NCI-H2227 treated with DMSO at 0.1 percent for 48 hours (cell line): ENCODE data around the gene DNAH6.
"Not testable (repeated sequence)": the region's sequence is repeated elsewhere in the genome, so short reads cannot be mapped to it uniquely, and the experiment has no call there.

Source experiments
- DNase-seq: peaks from one replicate; lab custom pipeline; 2025; lab: John Stamatoyannopoulos, UW

Gene DNAH6

DNA sequence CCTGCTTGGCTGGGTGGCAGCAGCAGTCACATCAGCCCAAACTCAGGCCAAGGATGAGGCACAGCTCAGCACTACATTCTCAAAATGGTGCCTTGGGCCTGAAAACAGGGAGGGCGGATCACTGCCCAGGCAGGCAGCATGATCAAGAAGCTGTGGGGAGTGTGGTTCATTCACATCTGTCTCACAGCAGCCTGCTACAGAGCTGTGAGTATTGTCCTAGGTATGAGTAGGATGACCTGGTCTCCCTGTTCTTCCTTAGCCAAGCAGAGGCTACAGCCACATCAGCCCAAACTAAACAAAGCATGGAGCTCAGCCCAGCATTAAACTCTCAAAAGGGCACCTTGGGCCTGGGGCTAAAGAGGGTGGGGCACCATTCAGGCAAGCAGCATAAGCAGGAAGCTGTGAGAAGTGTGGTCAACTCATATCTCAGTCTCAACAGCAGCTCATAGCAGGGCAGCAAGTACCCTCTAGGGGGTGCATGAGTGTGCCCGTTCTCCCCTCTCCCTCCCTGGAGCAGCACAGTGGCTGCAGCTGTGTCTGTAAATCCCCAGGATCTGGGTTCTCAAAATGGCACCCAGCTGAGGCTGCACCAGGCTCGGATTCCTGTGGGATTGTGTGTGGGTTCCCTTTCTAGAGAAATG, 225.0 kb downstream of the DNAH6 start:
- DNase-seq = no peak

DNA sequence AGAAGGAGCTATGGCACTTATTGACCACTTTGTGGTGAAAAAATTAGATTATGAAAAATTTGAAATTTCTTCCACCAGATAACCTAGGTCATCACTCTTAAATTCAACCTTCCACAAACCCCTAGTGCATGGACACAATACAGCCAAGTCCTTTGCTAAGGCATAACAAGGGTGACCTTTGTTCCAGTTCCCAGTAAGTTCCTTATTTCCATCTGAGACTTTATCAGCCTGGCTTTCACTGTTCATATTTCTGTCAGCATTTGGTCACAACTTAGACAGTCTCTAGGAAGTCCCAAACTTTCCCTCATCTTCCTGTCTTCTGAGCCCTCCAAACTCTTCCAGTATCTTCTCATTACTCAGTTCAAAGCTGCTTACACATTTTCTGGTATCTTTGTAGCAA, 232.0 kb downstream of the DNAH6 start:
- DNase-seq = no peak

DNA sequence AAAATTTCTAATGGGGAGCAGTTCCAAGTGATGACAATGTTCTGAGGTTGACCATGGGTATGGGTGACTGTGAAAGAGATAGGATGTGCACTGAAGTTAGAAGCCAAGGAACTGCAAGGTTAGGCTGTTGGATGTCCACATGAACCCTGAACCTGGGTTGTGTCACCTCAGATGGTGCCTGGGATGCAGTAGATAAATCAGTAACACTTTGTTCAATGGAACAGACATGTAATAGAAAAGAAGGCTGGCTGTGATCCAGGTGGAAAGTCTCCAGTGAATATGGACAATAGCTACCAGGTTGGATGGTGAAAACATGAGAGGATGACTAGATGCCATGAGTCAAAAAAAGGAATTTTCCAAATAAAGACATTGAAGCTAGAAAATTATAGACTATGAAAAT, 233.1 kb downstream of the DNAH6 start:
- DNase-seq = no peak

DNA sequence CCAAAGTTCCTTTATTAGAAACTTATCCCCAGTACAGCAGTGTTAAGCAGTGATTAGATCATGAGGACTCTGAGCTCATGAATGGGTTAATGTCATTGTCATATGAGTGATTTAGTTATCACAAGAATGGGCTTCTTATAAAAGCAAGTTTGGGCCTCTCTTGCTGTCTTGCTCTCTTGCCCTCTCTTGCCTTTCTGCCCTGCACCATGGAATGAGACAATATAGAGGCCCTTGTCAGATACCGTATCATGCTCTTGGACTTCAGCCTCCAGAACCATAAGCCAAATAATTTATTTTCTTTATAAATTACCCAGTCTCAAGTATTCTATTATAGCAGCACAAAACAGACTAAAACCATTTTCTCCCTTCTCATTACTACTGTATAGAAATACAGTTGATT, 238.8 kb downstream of the DNAH6 start:
- no peak for DNase-seq

DNA sequence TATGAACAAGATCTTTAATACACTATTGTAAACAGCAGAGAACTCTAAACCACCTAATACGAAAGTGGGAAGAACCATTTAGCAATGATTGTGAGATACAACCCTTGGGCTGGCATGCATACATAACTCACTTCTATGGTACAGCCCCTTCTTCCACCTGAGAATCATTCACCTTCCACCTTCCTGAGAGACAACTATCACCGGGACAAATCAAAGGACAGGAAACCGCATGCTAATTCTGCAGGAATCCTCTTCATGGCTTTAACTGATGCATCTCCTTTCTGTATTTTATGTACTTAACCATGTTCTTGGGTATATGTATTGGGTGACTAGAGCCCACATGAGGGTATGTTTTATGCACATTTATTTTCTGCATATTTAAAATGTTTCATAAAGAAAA, 241.3 kb downstream of the DNAH6 start:
- no peak for DNase-seq

DNA sequence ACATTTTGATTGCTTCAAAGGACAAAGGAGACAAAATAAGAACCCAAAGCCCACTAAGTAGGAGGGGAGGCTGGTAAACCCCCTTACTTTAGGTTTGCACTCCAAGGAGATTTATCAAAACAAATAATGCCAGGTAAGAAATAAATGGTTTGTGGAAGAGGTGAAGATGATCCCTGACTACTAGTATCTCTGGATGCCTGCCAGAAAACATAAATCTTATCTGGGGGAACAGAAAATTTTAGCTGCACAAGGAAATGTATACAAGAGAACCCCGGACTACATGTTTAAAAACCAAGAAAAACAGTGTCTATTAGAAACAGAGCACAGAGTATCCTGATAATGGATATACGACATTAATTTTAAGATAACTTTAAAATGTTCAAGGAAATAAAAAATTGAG, 250.5 kb downstream of the DNAH6 start:
- no peak for DNase-seq

DNA sequence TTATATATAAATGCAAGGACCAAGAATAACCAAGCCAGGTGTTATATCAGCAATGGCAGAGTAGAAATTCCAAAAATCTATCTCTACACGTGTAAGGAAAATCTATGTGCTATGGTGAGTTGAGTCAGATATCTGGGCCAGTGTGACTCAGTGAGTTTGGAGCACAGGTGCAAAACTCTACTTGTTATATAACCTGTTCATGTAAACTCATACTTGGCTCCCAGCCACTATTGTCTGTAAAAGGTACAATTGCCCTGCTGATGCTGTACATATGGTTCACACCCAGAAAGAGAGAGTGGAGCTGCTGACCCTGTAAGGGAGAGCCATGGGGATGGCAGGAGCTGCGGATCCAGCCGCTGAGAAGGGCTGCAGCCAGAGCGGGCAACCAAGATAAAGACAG, 252.5 kb downstream of the DNAH6 start:
- no peak for DNase-seq

DNA sequence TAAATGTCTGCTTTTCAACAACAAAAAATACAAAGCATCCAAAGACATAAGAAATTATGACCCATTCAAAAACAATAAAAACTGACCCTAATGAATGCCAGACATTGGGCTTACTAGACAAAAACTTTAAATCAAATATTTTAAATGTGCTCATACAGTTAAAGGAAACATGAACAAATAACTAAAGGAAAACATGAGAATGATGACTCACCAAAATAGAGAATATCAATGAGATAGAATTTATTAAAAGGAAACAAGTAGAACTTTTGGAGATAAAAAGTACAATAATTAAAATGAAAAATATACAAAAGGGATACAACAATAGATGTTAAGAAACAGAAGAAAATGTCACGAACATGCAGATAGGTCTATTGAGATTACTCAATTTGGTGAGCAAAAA, 254.0 kb downstream of the DNAH6 start:
- no peak for DNase-seq

DNA sequence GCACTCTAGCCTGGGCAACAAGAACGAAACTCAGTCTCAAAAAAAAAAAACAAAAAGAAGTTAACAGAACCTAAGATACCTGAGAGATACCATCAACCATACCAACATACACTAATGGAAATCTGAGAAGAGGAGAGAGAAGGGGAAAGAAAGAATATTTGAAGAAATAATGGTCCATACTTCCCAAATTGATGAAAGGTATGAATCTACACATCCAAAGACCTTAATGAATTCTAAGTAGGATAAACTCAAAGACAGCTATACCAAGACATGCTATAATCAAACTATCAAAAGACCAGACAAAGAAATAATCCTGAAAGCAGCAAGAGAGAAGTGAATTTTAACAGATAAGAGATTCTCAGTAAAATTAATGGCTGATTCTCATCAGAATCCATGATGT, 255.0 kb downstream of the DNAH6 start:
- no peak for DNase-seq

DNA sequence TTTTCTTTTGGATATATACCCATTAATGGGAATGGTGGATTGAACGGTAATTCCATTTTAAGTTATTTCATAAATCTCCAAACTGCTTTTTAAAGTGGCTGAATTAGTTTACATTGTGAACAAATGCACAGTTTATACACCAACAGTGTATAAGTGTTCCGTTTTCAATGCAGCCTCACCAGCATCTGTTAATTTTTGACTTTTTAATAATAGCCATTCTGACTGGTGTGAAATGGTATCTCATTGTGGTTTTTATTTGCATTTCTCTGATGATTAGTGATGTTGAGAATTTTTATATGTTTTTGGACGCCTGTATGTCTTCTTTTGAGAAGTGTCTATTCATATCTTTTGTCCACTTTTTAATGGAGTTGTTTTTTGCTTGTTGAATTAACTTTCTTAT, 257.3 kb downstream of the DNAH6 start:
- DNase-seq = not testable (repeated sequence)

DNA sequence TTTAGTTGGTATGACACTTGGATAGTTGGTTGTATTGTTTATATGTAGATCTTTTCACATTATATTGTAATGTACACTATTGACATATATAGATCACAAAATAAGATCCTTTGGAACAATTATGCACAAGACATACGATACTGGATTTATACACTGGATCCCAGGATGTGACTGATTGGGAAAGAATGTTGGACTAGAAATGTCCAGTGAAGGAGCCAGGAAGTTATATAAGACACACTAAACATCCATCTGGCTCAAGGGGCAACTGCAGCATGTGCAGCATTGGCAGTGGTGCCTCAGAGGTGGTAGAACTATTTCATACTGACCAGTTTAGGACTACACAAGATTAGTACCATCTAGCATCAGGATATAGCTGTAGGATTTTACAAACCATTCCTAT, 259.7 kb downstream of the DNAH6 start:
- DNase-seq = no peak

DNA sequence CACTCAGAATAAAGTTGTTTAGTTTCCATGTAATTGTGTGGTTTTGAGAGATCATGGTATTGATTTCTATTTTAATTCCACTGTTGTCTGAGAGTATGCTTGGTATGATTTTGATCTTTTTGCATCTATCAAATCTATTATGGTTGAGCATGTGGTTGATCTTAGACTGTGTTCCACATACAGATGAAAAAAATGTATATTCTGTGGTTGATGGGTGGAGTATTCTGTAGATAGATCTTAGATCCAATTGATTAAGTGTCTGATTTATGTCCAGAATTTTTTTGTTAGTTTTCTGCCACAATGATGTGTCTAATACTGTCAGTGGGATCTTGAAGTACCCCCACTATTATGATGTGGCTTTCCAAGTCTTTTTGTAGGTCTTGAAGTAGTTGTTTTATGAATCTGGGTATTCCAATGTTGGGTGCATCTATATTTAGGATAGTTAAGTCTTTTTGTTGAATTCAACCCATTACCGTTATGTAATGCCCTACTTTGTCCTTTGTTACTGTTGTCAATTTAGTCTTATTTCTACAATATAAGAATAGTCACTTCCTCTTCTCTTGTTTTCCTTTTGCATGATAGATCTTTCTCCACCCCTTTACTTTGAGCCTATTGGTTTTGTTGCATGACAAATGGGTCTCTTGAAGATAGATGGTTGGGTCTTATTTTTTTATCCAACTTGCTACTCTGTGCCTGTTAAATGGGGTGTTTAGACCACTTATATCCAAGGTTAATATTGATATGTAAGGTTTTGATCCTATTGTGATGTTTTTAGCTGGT, 262.8 kb downstream of the DNAH6 start:
- DNase-seq = no peak

DNA sequence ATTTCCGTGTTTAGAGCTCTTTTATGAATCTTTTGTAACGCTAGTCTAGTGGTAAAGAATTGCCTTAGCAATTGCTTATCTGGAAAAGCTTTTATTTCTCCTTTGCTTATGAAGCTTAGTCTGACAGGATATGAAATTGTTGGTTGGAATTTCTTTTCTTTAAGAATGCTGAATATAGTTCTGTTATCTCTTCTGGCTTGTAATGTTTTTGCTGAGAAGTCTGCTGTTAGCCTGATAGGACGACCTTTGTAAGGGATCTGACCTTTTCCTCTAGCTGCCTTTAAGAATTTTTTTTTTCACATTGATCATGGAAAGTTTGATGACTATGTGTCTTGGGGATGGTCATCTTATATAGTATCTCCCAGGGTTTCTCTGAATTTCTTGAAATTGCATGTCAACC, 263.5 kb downstream of the DNAH6 start:
- no peak for DNase-seq

DNA sequence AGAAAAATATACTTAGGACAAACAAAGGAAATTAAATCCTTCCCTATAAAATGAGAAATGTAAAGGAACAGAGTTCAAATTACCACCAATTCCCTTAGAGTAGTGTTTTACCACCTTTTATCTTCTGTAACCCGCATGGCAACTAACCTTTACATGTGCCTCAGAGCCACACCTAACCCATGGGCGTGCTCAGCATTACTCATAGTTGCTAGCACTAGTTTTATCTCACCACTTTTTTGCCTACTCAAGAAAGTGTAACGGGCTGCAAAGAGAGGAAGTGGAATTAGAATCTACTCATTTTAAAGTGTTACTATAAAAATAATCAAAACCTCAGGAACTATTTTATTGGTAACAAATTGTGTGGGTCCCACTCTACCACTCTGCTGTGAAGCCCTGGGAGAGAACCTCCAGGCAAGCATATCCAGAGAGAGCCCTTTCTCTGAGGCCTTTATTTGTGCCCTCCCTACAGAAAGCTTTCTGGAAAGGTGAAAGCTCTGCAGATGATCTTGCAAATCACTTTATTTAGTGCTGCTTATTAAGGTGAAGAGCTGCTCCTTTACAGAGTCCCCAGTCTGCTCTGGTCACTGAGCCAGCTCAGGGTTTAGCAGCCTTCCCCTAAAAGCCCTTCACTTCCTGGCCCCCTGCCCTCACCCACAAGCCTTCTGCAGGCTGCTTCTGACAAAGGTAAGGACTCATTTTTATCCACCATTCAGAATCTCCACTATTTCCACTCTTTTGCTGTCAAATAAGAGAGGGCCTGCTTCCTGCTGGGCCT, 265.8 kb downstream of the DNAH6 start:
- DNase-seq = no peak

DNA sequence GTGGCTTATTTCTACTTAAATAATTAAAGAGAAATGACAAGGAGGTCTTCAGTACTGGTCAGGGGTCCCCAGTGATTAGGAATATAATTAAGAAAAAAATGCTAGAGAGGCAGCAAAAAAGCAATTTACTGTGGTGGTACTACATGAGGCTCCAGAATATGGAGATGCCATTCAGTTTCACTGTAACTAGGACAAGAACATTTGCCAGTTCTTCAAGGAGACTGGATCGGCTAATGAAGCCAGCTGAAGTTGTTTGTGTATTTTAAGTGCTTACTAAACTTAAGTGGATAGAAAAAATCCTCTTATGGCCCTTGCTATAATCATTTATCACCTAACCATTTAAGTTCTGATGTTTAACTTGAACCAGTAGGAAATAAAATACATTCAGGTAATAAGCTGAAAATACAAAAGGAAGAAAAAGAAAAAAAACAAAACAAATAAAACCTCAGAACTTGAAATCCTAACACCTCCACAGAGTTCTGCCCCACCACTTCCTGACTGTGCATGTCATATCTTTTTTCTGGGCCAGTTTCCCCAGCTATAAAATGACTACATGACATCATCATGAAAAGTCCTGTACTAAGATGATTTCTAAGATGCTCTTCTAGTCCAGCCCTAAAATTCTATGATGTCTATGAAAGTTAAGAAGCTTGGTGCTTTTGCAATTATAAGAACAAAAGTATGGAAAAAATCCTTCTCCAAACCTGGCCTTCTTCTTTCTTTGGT, 266.6 kb downstream of the DNAH6 start:
- no peak for DNase-seq

DNA sequence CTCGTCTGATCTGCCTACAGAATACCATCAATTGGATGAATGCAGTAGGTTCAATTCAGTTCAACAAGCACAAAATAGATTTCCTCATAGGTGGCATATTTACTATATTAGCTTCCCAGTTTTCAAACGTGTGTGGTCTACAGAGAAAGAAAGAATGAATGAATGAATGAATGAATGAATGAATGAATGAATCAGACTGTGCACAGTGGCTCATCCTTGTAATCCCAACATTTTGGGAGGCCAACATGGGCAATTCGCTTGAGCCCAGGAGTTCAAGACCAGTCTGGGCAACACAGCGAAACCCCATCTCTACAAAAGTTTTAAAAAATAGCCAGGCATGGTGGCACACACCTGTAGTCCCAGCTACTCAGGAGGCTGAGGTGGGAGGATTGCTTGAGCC, 269.7 kb downstream of the DNAH6 start:
- no peak for DNase-seq

DNA sequence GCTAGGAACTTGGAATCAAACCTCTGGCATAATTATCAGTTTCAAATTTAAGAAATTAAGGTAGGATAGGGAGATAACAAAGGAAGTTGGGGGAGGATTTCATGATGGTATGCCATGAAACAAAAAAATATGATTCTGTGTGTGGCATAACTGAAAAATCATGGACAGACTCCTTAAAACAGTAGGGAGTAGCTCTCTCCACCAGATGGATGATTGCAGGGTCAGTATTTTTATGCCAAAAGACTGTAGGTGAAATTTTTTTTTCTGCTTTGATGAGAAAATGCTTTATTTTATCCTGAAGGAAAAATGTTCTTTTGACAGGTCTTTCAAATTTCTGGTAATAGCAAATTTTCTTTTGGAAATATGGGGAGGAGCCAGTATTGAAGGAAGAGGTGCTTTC, 270.3 kb downstream of the DNAH6 start:
- DNase-seq = no peak

DNA sequence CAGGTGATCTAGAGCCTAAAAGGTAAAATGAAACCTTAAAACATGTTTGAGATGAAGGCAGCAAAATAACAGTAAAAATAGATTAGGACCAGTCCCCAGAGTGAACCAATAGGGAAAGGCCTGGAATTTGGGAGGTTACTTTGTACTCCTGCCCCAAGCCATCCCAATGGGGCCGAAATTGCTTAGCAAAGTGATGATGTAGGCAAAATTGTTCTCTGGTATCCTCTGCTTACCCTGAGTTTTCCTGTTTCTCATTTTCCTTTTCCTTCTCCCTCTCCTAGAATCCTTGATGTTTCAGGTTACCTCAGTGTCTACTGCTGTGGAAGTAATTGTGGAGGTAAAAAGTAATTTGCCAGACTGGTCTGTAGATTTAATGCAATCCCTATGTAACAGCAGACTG, 271.7 kb downstream of the DNAH6 start:
- no peak for DNase-seq

DNA sequence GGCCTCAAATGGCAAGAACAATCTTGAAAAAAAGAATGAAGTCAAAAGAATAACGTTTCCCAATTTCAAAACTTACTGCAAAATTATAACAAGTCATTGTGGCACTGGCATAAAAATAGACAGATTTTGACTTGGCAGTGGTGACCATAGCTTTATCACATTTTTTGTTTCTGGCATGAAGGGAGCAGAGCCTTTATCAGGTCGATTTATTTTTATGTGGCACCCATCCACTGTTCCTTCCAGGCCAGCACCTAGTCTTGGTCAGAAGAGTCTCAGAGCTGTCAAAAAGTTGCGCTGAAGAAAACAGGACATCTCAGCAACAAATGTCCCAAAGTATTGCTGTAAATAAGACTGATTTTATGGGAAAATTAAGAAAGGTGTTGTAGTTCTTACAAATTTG, 272.2 kb downstream of the DNAH6 start:
- DNase-seq = no peak

DNA sequence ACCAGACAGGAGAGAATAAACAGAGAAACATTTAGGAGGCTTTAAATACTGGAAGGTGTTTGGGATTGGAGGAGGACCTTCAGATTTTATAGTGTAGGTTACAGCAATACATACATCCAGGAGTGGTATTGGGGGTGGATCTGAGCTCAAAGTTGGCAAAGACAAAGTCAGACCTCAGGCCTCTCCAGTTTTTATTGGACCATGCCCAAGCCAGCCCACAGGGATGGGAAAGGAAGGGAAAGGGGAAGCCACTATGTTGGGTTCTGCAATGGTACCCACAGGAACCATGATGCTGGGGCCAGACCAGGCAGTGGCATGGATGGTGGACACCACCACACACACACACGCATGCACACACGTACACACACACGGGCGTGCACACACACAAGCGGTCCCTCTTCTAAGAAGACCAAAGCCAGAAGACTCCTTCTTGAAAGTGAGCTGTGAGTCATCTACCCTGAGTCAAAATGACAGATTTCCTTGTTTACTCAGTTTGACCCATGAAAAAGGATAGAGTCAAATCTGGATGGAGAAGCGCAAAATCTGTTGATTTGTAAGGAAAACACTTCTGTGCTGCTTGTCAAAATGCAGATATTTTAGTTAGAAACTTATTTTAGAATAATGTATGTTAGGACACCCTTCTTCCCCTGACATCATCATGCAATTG, 276.7 kb downstream of the DNAH6 start:
- no peak for DNase-seq

DNA sequence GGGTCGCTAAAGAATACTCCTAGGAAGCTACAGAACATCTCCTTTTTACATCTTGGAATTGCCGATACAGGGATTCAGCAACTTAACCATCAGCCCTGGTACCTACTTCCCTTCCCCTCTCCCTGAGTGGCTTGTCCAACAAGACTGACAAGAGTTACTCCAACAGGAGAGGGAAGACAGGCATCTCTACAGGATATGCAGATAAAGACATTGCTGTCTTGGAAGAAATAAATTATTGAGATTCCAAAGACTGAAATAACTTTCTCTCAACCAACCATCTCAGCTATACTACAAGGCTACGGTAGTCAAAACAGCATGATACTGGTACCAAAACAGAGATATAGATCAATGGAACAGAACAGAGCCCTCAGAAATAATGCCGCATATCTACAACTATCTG, 277.3 kb downstream of the DNAH6 start:
- DNase-seq = no peak

DNA sequence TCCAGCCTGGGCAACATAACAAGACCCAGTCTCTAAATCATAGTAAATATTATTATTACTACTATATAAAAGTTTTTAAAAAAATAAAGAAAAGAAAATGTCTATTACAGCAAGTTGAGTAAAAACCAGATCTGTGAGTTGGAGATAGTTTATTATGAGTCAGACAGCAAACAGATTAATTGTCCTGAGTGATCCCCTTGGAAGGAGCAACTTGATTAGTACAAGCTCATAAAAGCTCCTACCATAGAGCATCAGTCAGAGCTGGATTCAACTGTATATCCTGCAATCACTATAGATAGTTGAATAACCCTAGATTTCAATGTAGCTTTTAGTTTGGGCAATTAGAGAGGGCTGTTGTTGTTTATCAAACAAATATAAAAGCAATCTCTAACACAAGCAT, 280.5 kb downstream of the DNAH6 start:
- no peak for DNase-seq
